Smooth muscle cell (in vitro differentiated cells): ENCODE results near the gene KIF22. TPM values are rescaled to one million over a fixed set of nuclear protein-coding genes. Genes with fewer than 3 reads are reported as not detected.

Experiments used
- DNase-seq: peaks from one replicate; lab custom pipeline; 2025; ENCODE audit not compliant: unreplicated experiment; lab: John Stamatoyannopoulos, UW
- H2AFZ ChIP-seq: fragments of 200-600 bp; sonication (generic); 2 replicates; pipeline ENCODE4 v1.6.0; 2016; ENCODE audit warnings: antibody characterized with exemption, low read depth, mild to moderate bottlenecking
- H3F3A ChIP-seq: fragments of 200-600 bp; sonication (generic); 2 replicates; pipeline ENCODE4 v1.6.0; 2017; ENCODE audit warnings: antibody characterized with exemption, low read depth
- H3K27ac ChIP-seq: fragments of 200-600 bp; sonication (generic); 2 replicates; pipeline ENCODE4 v1.5.1; 2016; ENCODE audit warnings: low read depth, mild to moderate bottlenecking
- H3K27me3 ChIP-seq: fragments of 200-600 bp; sonication (generic); 2 replicates; pipeline ENCODE4 v1.6.1; 2016; ENCODE audit warnings: low read depth, mild to moderate bottlenecking
- H3K36me3 ChIP-seq: fragments of 200-600 bp; sonication (generic); 2 replicates; pipeline ENCODE4 v1.5.1; 2016; ENCODE audit warnings: low read depth
- H3K4me1 ChIP-seq: fragments of 200-600 bp; sonication (generic); 2 replicates; pipeline ENCODE4 v1.5.1; 2016; ENCODE audit warnings: low read depth
- H3K4me2 ChIP-seq: fragments of 200-600 bp; sonication (generic); 2 replicates; pipeline ENCODE4 v1.6.0; 2016; ENCODE audit warnings: mild to moderate bottlenecking
- H3K4me3 ChIP-seq: fragments of 200-600 bp; sonication (generic); 2 replicates; pipeline ENCODE4 v1.5.1; 2016; ENCODE audit warnings: mild to moderate bottlenecking
- H3K79me2 ChIP-seq: fragments of 200-600 bp; sonication (generic); 2 replicates; pipeline ENCODE4 v1.6.0; 2016; ENCODE audit warnings: low read depth, mild to moderate bottlenecking
- H3K9ac ChIP-seq: fragments of 200-600 bp; sonication (generic); 2 replicates; pipeline ENCODE4 v1.6.0; 2016; ENCODE audit warnings: low read depth
- H3K9me3 ChIP-seq: fragments of 200-600 bp; sonication (generic); replicated peaks from 2 replicates; pipeline ENCODE4 v1.5.1; 2016; ENCODE audit warnings: low read depth
- H4K20me1 ChIP-seq: fragments of 200-600 bp; sonication (generic); 2 replicates; pipeline ENCODE4 v1.6.0; 2016; ENCODE audit warnings: low read depth
- CTCF ChIP-seq: fragments of 200-600 bp; sonication (generic); IDR thresholded peaks from 2 replicates; pipeline ENCODE4 v1.5.1; 2017; ENCODE audit warnings: borderline replicate concordance, mild to moderate bottlenecking, antibody characterized with exemption; ENCODE audit not compliant: insufficient read depth, poor library complexity, severe bottlenecking
- WGBS: methylation state at CpG from one replicate; pipeline ENCODE4 v1.1.7; 2016; ENCODE audit warnings: low lambda C conversion rate; 5-methylcytosine and 5-hydroxymethylcytosine counted together
- polyA plus RNA-seq: library from polyadenylated mRNA; unstranded; fragments of >200 nt; fragmentation: Nextera tagmentation; extraction: Ambion mirVana; gene quantifications from 2 replicates; pipeline ENCODE4 v1.2.1, GENCODE V29; 2016
- total RNA-seq: library from RNA; depleted of rRNA; stranded (reverse); fragments of >200 nt; gene quantifications from 2 replicates; pipeline ENCODE4 v1.2.3, GENCODE V29; 2014

Gene KIF22
- total and polyA plus RNA-seq, 2 experiments from 2014 or later, result 16.0 to 33.5 TPM

DNA sequence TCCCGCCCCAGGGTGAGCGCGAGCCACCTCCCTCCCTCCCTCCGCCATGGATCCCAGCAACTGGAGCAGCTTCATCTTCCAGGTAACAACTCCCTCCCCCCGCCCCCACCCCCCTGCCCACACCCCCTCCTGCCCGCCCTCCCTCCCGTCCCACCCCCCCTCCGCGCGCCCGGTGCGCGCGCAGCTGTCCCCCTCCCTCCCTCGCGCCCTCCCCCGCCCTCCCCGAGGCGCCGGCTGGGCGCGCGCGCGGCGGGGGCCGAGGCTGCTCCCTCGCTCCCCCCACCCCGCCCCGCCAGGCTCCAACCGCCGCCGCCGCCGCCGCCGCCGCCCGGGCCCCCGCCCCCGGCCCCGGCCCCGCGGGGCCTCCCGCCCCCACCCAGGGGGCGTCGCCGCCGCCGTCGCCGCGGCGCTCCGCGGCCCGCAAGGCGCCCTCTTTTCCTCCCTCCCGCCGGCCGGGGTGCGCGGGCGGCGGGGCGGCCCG lies 15.6 kb downstream of the KIF22 start, which contains the start of gene MAZ:
Gene MAZ (plus strand): TSS at position 431 of the 481 bp plus-strand sequence. CDS start 173 bp downstream, outside the sequence.
- WGBS, result no CpG with 5 or more reads among the region's 67 CpGs
- no peak for TF ChIP-seq CTCF
- H3K27ac ChIP-seq, result peak within 1 kb of the TSS; percentile 95
- no peaks in the 10 kb centered on the region for H3K9me3 ChIP-seq
- H3K9ac ChIP-seq, result peak within 1 kb of the TSS; percentile 63
- H2AFZ ChIP-seq, result no peak within 1 kb of the TSS
- no peaks in the 10 kb centered on the region for H3K36me3 ChIP-seq
- H4K20me1 ChIP-seq, result peaks cover 28% of the 10 kb centered on the region
- H3K4me2 ChIP-seq, result peak within 1 kb of the TSS; percentile 87
- H3K4me1 ChIP-seq, result peaks cover 34% of the 10 kb centered on the region
- no peaks in the 10 kb centered on the region for H3K27me3 ChIP-seq
- peak within 1 kb of the TSS; percentile 73 for H3K4me3 ChIP-seq
- no peak for DNase-seq
- peaks cover 35% of the 10 kb centered on the region for H3F3A ChIP-seq
- H3K79me2 ChIP-seq, result peaks cover 19% of the 10 kb centered on the region

GRCh38 chr16:29806641-29807425 lies 16.3 kb downstream of the KIF22 start:
- Histone ChIP-seq H3K9ac (peak overlapping the region; percentile 63), H3K4me3 (peak overlapping the region; percentile 60), H3K36me3 (no peaks in the 10 kb centered on the region), H4K20me1 (peaks cover 28% of the 10 kb centered on the region), H3K4me1 (peaks cover 34% of the 10 kb centered on the region), H3K9me3 (no peaks in the 10 kb centered on the region), H2AFZ (no peak overlapping the region), H3F3A (peaks cover 35% of the 10 kb centered on the region), H3K27me3 (no peaks in the 10 kb centered on the region), H3K27ac (peak overlapping the region; percentile 95), H3K79me2 (peaks cover 19% of the 10 kb centered on the region), H3K4me2 (peak overlapping the region; percentile 87)
- 2% methylated on average over 22 of the region's 99 CpGs for whole genome bisulfite sequencing
- DNase-seq, result no peak
- no peak for TF ChIP-seq CTCF

DNA sequence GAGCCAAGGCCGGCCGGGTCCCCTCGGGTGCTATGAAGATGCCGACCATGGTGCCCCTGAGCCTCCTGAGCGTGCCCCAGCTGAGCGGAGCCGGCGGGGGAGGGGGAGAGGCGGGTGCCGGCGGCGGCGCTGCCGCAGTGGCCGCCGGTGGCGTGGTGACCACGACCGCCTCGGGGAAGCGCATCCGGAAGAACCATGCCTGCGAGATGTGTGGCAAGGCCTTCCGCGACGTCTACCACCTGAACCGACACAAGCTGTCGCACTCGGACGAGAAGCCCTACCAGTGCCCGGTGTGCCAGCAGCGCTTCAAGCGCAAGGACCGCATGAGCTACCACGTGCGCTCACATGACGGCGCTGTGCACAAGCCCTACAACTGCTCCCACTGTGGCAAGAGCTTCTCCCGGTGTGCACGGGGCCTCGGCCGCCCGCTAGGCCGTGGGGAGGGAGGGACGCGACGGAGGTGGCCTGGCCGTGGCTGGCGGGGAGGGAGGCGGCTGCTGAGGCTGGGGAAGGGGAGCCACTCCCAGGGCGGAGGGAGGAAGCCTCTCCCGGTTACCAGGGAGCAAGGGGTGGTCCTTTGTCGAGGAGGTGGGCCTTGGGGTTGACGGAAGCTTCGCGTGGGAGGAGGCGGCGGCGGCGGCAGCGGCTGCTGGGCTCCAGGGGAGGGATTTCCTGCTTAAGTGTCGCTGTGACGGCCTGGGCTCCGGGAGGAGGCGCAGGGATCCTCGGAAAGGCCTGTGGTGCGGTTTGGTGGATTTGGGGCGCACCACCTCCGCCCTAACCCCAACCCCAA lies 17.1 kb downstream of the KIF22 start:
- H3K9ac ChIP-seq, result peak overlapping the region; percentile 63
- peak overlapping the region; percentile 84 for H3K4me2 ChIP-seq
- peaks cover 35% of the 10 kb centered on the region for H3F3A ChIP-seq
- peak; percentile 74 for DNase-seq
- H3K36me3 ChIP-seq, result no peaks in the 10 kb centered on the region
- no peaks in the 10 kb centered on the region for H3K9me3 ChIP-seq
- H3K79me2 ChIP-seq, result peaks cover 21% of the 10 kb centered on the region
- TF ChIP-seq CTCF, result peak; percentile 45
- peak overlapping the region; percentile 95 for H3K27ac ChIP-seq
- H4K20me1 ChIP-seq, result peaks cover 28% of the 10 kb centered on the region
- peak overlapping the region; percentile 47 for H3K4me3 ChIP-seq
- H3K4me1 ChIP-seq, result peaks cover 34% of the 10 kb centered on the region
- under 1% methylated on average over 63 of the region's 69 CpGs for WGBS
- H2AFZ ChIP-seq, result no peak overlapping the region
- H3K27me3 ChIP-seq, result no peaks in the 10 kb centered on the region
